Right renal cortex interstitium (tissue), 3 donors: ENCODE data around the gene LCN15. TPM values are rescaled to one million over a fixed set of nuclear protein-coding genes. Genes with fewer than 3 reads are reported as not detected.
"Not testable (repeated sequence)": the region's sequence is repeated elsewhere in the genome, so short reads cannot be mapped to it uniquely, and the experiment has no call there.

Source experiments
- DNase-seq, 3 donors: peaks; one replicate each; pipeline ENCODE4 v3.0.0-alpha.2; 2013; ENCODE audit warnings: low read depth in 3 of 3, low spot score in 2 of 3
- polyA plus RNA-seq, 3 donors: library from polyadenylated mRNA; unstranded; fragments of 120-200 nt; gene quantifications; one replicate each; pipeline ENCODE4 v1.2.1, GENCODE V29; 2013; ENCODE audit not compliant: insufficient read length in 3 of 3

LCN15 gene
- polyA plus RNA-seq, 3 donors = 0.04 TPM; not detected in 2

DNA sequence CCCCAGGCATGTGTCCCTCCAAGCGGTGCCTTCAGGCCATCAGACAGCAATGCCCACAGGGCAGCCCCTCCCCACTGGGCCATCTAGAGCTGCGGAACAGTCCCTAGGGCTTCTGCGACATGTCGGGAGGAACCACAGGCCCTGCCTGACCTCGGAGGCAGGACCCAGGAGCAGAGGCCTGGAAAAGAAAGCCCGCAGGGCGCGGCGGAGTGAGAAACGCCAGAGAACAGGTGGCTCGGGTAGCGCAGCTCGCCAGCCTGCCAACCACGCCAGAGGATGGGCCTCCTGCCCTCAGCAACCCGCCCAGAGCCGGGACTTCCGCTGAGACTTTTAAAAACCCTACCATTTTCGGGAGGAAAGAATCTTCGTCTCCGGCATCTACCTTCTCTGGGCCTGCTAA is 7.0 kb downstream of the LCN15 start:
- DNase-seq = no peak

DNA sequence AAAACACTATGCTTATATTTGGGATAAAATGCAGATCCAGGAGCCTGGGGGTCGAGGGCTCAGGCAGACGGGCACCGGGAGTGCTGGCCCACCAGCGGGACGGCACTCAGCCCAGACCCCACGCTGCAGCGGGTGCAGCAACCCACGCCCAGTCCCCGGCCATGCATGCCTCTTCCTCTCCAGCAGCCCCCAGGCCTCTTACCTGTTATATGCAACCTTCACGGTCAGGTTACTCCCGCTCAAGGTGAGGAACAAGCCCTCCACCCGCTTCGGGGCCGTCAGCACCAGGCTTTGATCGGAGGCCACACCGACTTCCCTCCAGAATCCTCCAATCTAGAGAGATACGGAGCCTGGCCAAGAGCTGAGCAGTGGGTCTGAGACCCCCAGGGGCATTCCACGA is 7.5 kb downstream of the LCN15 start:
- DNase-seq = no peak

DNA sequence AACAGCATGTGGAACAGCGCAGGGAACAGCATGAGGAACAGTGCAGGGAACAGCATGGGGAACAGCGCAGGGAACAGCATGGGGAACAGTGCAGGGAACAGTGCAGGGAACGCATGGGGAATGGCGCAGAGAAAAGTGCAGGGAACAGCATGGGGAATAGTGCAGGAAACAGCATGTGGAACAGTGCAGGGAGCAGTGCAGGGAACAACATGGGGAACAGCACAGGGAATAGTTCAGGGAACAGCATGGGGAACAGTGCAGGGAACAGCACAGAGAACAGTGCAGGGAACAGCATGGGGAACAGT is 8.2 kb downstream of the LCN15 start:
- DNase-seq = no peak

DNA sequence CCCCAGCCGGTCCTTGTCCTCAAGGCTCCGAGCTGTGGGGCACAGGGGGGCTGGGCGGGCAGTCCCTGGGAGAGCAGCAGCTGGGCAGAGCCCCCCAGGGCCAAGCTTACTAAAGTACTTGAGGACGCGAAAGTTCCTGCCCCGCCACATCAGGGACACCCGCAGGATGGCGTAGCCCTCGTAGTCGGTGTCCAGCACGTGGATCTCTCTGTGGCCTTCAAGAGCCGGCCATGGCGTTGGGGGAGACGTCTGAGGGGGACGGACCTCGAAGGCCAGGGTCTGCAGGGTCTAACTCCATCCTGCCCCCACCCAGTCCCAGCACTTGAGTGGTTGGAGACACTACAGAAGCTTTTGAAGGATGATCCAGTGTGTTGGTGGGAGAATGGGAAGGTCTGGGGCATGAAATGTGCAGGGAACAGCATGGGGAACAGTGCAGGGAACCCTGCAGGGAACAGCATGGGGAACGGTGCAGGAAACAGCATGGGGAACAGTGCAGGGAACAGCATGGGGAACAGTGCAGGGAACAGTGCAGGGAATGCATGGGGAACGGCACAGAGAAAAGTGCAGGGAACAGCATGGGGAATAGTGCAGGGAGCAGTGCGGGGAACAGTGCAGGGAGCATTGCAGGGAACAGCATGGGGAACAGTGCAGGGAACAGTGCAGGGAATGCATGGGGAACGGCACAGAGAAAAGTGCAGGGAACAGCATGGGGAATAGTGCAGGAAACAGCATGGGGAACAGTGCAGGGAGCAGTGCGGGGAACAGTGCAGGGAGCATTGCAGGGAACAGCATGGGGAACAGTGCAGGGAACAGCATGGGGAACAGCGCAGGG is 8.8 kb downstream of the LCN15 start:
- not testable (repeated sequence) for DNase-seq

DNA sequence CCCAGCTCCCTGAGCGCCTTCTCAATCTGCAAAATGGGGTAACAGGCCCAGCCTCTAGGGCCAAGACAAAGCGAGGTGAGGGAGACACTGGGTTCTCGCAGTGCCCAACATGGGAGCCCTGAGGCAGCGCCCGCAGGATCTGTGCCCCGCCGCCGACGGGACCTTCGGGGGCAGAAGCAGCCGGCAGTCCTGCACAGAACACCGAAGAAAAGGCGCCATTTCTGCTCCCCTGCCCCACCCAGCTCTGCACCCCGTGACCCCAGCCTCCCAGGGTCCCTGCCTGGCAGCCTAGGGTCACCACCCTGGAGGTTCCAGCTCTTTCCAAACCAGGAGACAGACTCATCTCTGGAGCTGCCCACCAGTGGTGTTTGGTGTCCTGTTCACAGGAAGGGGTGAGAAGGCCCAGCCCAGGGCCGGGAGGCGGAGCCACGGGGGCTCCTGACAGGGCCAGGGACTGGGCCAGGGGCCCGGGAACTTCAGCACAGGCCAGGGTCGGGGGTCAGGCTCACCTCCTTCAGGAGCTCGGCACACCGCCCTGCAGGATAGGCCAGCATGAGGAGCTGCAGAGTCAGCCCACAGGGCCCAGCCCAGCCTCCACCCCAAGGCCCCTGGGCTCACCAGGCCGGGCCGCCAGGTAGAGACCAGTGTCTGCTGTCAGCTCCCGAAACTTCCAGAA is 9.6 kb downstream of the LCN15 start:
- no peak for DNase-seq

DNA sequence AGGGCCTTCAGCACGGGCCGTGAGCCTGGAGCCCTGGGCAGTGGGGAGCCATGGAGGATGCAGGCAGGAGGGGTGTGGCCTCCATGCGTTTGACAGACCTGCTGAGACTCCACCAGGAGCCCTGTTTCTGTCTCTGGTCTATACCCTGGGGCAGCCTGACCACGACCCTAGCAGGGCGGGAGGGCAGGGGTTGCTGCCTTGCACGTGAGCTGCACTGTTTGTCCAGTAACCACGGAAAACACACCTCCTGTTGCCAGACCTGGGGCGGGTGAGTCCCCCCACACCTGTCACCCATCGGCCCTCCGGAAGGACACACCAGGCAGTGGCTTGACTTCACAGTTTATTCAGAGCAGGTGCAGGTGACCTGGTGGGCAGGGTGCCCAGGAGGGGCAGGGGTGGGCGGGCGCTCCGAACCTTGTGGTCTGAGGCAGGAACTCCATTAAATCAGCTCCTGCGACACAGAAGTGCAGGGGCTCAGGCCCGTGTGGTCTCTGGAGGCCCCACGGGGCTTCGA is 10.2 kb downstream of the LCN15 start:
- DNase-seq = no peak

DNA sequence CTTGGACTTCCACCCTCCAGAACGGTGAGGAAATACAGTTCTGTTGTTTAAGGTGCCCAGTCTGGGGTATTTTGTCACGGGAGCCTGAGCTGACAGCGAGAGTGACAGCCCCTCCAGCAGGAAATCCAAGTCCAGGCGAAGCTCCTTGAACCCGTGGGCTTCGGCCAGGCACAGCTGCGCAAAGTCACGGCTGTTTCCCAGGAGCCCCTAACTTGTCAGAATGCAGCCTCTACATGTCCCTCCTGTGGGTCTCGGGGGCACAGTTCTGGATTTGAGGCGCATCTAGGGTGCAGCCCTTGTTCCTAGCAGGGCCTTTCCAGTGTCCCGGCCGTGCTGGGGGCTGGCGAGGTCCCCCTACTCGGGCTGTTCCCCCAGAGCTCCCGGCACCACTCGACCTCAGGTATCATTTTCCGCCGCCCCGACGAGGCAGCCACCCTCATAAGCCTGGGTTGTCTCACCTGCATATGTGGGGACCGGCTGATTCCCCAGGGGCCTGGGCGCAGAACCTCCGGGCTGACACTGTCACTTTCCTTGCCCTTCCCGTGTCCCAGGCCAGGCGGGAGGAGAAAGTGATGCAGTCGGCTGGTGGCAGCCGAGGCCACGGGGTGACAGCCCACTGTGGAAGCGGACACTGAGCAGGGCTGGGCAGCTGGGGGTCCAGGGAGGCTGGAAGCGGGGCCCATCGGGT is 10.8 kb downstream of the LCN15 start:
- no peak for DNase-seq

DNA sequence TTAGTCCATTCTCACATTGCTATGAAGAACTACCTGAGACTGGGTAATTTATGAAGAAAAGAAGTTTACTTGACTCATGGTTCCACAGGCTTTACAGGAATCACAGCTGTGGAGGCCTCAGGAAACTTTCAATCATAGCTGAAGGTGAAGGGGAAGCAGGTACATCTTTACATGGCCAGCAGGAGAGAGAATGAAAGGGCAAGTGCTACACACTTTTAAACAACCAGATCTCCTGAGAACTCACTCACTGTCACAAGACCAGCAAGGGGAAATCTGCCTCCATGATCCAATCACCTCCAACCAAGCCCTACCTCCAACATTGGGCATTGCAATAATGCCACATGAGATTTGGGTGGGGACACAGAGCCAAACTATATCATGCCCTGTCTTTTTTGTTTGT is 12.5 kb downstream of the LCN15 start:
- DNase-seq = no peak

DNA sequence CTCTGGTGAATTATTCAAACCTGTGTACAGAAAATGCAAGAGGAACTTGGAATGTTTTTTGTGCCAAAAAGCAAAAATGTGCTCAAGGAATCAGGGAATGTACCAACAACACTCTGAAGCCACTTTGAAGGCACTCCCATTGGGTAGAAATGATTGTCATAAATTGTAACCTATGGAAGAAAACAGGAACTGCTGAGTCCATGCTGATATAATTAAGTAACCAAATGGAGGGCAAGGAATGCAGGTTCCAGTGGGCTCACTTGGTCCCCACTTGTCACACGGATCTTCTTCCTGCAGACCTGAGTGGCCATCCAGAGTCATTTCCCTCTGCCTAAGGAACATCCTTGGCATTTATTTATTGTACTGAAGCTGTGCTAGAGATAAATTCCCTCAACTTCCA is 13.1 kb downstream of the LCN15 start:
- DNase-seq = no peak

DNA sequence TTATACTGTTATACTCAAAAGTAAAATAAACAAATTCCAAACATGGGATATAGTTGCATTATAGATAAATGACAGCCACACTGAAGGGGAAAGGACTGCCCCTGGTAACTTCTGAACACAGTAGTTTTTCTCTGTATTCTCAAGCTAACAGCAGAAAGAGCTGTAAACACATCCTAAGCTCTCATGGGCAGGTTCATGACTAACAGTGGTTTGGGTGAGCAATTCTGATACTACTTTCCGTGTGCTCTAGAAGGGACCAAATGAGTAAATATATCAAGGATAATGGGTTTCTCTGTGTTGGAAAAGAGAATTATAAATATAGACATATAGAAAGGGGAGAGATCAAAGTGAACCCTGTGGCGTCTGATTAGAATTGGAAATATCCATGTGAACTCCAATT is 13.8 kb downstream of the LCN15 start:
- DNase-seq = no peak

DNA sequence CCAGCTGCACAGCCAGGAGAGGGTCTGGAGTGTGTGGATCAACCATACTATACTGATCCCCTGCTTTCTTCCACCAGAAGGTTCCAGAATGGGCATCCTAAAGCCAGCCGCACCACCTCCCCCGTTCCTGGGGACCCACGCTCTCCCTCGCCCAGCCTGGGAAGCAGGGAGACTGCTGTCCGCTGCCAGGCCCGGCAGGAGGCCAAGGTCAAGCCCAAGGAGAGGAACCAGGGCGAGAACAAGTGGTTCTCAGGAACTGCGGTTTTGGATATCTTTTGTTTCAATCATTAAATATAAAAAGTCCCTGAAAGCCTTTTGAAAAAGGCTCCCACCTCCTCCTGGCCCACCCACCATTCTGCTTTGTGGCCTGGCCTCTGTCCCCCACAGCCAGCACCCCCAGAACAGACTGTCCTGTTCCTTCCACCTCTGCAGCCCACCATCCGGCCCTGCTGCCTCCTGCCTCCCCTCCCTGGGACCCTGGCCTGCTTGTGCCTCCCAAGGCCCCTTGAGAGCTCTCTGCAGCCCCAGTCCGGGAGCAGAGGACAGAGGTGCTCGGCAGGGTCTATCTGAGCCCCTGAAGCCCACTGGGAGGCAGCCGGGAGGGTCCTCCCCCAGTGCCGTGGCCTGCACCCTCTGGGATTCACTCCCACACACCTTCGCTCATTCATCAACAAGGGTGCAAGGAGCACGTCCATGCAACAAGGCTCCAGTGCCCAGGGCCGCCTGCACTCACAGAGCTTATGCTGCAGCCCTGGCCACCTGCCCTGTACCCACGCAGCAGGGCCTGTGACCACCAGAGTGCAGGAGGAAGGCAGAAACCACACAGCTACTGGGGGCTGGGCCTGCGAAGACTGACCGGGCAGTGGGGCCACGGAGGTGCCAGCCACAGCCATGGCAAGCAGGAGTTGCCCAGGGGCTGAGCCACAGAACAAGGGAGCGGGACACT is 15.4 kb downstream of the LCN15 start:
- no peak for DNase-seq

DNA sequence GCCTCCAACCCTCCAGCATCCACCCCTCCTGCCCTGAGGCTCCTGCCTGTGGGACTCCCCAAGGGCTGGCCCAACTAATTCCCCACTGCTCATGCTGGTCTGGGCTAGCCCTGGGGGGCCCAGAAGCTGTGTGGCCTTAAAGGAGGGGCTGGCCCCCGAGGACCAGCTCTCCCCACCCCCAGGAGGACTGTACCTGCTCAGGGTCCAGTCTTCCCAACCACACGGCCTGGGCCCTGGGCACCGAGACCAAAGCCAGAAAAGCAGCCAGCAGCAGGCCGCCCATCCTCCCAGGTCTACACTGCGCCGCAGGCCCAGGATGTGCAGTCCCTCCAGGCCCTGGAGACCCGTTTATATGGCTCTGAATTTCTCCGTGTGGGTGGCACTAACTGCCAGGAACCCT is 16.1 kb downstream of the LCN15 start, which contains the start of gene LCN6:
TSS of gene LCN6 (minus strand) at position 325 of the 400 bp plus-strand sequence. CDS start at position 283, 42 bp downstream.
- no peak for DNase-seq

DNA sequence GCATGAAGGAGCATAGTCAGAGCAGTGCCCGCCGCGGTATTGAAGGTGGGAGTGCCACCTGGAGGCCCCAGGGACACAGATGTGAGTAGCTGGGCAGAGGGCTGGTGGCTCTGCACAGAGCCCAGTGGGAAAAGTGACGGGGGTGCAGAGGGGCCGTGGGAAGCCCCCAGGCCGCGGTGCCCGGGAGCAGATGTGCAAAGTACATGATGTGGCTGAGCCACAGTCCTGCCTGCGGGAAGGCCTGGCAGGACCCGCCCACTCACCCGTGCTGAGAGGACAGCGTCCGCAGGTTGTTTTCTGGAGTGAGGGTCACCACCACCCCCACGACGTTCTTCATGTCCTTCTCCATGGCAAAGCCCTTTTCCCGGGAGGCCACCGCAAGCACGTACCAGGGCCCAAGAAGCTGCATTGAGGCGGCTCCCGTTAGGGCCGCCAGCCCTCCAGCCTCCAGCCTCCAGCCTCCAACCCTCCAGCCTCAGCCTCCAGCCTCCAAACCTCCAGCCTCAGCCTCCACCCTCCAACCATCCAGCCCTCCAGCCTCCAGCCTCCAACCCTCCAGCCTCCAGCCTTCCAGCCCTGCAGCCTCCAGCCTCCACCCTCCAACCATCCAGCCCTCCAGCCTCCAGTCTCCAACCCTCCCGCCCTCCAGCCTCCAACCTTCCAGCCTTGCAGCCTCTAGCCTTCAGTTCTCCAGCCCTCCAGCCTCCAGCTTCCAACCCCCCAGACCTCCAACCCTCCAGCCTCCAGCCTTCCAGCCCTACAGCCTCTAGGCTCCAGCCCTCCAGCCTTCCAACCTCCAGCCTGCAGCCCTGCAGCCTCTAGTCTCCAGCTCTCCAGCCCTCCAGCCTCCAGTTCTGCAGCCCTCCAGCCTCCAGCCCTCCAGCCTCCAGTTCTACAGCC is 16.9 kb downstream of the LCN15 start:
- DNase-seq = no peak

DNA sequence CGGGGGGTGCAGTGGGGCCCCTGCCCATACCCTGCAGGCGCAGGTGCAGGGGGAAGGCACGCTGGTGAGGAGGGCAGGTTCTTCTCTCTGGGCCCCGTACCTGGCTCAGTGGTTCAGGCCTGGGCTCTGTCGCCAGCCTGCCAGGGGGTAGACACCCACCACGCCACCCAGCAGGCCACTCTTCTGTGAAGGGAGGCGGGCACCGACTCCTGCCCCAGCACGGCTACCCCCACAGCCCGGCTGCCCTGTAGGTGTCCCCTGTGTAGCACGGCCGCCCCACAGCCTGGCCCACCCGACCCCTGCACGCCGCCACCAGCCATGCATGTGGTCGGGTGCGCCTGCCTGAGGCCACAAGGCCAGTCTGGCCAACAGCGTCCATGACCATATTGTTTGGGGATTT is 17.7 kb downstream of the LCN15 start:
- DNase-seq = no peak

DNA sequence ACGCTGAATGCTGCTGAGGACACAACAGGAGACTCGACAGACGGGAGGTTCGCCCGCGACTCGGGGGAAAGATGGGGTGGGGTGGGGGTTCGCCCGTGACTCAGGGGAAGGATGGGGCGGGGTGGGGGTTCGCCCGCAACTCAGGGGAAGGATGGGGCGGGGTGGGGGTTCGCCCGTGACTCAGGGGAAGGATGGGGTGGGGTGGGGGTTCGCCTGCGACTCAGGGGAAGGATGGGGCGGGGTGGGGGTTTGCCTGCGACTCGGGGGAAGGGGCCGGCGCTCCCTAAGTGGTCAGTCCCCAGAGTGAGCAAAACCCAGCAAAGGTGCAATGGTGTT is 18.2 kb downstream of the LCN15 start:
- DNase-seq = no peak

DNA sequence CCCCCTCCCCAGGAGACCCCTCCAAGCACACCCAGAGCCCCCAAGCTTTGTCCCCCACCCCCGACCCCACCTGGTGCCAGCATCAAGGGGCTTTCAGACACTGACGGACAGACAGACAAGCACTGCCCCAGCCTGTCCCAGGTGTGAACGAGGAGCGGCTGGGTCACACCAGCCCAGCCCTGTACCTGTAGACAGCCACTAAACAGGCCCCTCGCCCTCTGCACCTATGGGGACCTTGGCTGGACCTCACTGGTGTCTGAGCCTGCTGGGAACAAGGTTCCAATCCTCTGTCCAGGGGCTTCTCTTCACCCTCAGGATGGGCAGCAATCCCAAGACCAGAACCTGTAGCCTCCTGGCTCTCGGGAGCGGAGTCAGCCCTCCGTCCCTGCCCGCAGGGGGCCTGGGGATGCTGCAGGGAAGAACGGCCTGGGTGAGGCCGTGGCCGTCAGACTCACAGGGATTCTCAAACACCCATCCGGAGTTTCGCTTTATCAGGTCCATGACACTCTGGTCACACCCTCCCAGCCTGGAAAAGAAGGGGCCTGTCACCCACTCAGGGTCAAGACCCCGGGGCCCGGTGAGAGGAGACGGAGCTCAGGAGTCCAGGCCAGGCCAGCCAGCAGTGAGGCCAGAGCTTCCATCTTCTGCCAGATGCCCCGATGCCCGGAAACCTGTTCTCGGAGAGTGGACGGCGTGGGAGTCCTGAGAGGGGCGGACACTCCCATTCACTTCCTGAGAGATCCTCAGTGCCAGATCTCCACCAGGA is 18.7 kb downstream of the LCN15 start:
- DNase-seq = no peak

DNA sequence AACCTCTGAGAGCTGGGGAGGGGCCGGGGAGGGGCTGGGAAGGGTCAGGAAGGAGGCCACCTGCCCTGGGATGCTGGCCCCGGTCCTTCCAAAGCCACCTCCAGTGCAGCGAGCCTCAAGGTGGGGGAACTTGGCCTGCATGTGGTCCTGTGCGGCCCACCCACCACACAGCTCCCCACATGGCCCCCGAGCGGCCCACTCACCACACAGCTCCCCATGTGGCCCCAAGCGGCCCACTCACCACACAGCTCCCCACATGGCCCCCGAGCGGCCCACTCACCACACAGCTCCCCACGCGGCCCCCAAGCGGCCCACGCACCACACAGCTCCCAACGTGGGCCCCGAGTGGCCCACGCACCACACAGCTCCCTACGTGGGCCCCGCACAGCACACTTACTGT is 19.5 kb downstream of the LCN15 start:
- no peak for DNase-seq

DNA sequence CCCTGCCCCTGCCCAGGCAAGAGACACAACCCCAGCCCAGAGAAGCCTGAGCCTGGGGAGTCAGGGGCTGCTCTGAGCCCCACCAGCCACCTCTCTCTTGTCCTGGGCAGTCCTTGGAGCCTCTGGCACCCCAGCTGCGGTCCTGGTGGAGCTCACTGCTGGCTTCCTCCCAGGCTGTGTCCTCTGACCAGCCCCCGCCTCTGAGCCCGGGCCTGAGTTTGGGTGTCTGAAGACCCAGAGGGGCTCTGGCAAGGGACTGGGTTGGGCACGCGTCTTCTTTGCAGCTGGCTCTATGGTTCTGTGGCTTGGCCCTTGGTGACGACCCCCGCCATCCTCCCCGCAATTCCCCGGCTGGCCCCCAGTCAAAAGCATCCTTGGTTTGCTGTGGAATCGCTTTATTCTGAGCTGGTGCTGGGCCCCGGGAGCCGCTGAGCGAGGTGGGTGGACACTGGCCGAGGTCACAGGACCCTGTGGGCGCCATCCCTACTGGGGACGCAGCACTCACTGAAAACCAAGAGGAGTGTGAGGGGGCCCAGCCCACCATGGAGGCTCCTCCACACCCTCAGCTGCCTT is 20.6 kb downstream of the LCN15 start:
- DNase-seq = no peak
